GM21619 (cell line): ENCODE results near the gene DHX38.

ENCODE experiments used
- ATAC-seq: cut with Tn5 transposase; IDR thresholded peaks from one replicate; pipeline ENCODE4 v1.9.1; 2021; ENCODE audit not compliant: unreplicated experiment

DHX38 gene

DNA sequence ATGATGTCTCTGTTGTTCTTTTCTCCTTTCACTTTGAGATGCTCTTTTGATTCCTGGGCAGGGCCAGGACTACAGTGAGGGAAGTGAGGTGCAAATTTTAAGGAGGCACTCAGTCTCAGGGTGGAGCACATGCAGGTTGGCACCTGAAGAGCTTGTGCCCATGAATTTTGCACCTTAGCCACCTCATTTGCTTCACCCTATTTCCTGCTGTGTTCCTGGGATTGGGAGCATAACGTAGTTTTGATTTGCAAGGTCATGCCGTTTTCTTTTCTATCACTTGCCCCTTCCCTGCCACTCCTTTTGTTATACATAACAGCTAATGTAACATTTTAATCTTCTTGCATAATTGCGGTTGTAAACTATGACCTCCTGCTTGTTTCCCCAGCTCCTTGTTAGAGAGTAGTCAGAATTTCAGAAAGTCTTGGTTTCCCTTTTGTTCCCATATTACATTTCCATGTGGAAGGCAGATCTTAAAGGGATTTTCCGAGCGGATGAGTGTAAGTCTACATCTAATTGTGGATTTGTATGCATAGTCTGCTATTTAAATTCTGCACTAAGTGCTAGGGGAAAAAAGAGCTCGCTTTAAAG, 68.6 kb downstream of the DHX38 start:
- ATAC-seq, result no peak
